Muscle of leg (tissue), 11 donors: Measurements from ENCODE around the gene MBNL2. TPM values are rescaled to one million over a fixed set of nuclear protein-coding genes. Genes with fewer than 3 reads are reported as not detected.

Experiments used
- DNase-seq: peaks from one replicate; pipeline ENCODE4 v3.0.0; 2013
- H3K27ac ChIP-seq: one replicate; pipeline ENCODE4 v1.5.1; 2013; ENCODE audit warnings: mild to moderate bottlenecking, low read length, control low read depth
- H3K27me3 ChIP-seq: one replicate; pipeline ENCODE4 v1.6.1; 2013; ENCODE audit warnings: low read length; ENCODE audit not compliant: control insufficient read depth, insufficient read depth
- H3K36me3 ChIP-seq: one replicate; pipeline ENCODE4 v1.6.1; 2013; ENCODE audit warnings: low read length; ENCODE audit not compliant: control insufficient read depth, insufficient read depth
- H3K4me1 ChIP-seq: one replicate; pipeline ENCODE4 v1.6.1; 2013; ENCODE audit warnings: low read length; ENCODE audit not compliant: control insufficient read depth, insufficient read depth
- H3K4me3 ChIP-seq: one replicate; pipeline ENCODE4 v1.5.1; 2013; ENCODE audit warnings: low read length, control low read depth
- H3K9me3 ChIP-seq: replicated peaks from 2 replicates; pipeline ENCODE4 v1.6.1; 2013; ENCODE audit warnings: low read depth, low read length; ENCODE audit not compliant: control insufficient read depth
- WGBS: methylation state at CpG from one replicate; pipeline ENCODE4 v1.1.5; 2013; ENCODE audit warnings: missing lambda C conversion rate; ENCODE audit not compliant: insufficient coverage; 5-methylcytosine and 5-hydroxymethylcytosine counted together
- polyA plus RNA-seq, 8 donors: library from polyadenylated mRNA; unstranded; fragments of 120-200 nt; gene quantifications; one replicate each; pipeline versions ENCODE4 v1.2.1 to v1.2.3, GENCODE V29; 2013; ENCODE audit warnings: inconsistent platforms in 1 of 8, low replicate concordance in 1 of 8; ENCODE audit not compliant: insufficient read length in 8 of 8, insufficient read depth in 1 of 8
- total RNA-seq: library from RNA; stranded (reverse); fragments of 120-200 nt; gene quantifications from one replicate; pipeline ENCODE4 v1.2.4, GENCODE V29; 2013

The MBNL2 gene
- total and polyA plus RNA-seq, 9 donors: 20.1 to 37.0 (median 26.8) TPM

GRCh38 chr13:97288486-97288900, 66.4 kb downstream of the MBNL2 start:
- Histone ChIP-seq H3K4me3 (no peak overlapping the region), H3K27me3 (no peaks in the 10 kb centered on the region), H3K9me3 (no peaks in the 10 kb centered on the region), H3K4me1 (peaks cover 3% of the 10 kb centered on the region), H3K36me3 (no peaks in the 10 kb centered on the region), H3K27ac (no peak overlapping the region)
- 80% methylated on average over 1 of the region's 2 CpGs for WGBS
- DNase-seq: no peak

GRCh38 chr13:97289514-97290298, 67.6 kb downstream of the MBNL2 start:
- Histone ChIP-seq H3K9me3 (no peaks in the 10 kb centered on the region), H3K4me3 (no peak overlapping the region), H3K27me3 (no peaks in the 10 kb centered on the region), H3K27ac (no peak overlapping the region), H3K36me3 (no peaks in the 10 kb centered on the region), H3K4me1 (peaks cover 3% of the 10 kb centered on the region)
- DNase-seq: no peak
- WGBS: no CpG with 5 or more reads among the region's 4 CpGs

- WGBS: no CpG with 5 or more reads among the region's 5 CpGs
- peak; percentile 91 for DNase-seq
- H3K4me1 ChIP-seq: peaks cover 2% of the 10 kb centered on the region
- H3K36me3 ChIP-seq: peaks cover 4% of the 10 kb centered on the region
- peak overlapping the region; percentile 69 for H3K27ac ChIP-seq
- H3K4me3 ChIP-seq: no peak overlapping the region
- no peaks in the 10 kb centered on the region for H3K27me3 ChIP-seq
- no peaks in the 10 kb centered on the region for H3K9me3 ChIP-seq
Measured at GRCh38 chr13:97295283-97296182, 73.4 kb downstream of the MBNL2 start.

GRCh38 chr13:97296740-97297139, 74.6 kb downstream of the MBNL2 start:
- Histone ChIP-seq H3K9me3 (no peaks in the 10 kb centered on the region), H3K4me1 (peaks cover 6% of the 10 kb centered on the region), H3K27ac (no peak overlapping the region), H3K27me3 (no peaks in the 10 kb centered on the region), H3K36me3 (peaks cover 4% of the 10 kb centered on the region), H3K4me3 (no peak overlapping the region)
- no peak for DNase-seq

GRCh38 chr13:97298816-97299215, 76.7 kb downstream of the MBNL2 start:
- no peak for DNase-seq
- 57% methylated on average over 1 of the region's 1 CpG for whole genome bisulfite sequencing
- peaks cover 8% of the 10 kb centered on the region for H3K4me1 ChIP-seq
- H3K36me3 ChIP-seq: peaks cover 4% of the 10 kb centered on the region
- H3K27ac ChIP-seq: no peak overlapping the region
- H3K4me3 ChIP-seq: no peak overlapping the region
- no peaks in the 10 kb centered on the region for H3K9me3 ChIP-seq
- H3K27me3 ChIP-seq: no peaks in the 10 kb centered on the region

GRCh38 chr13:97300871-97301270, 78.7 kb downstream of the MBNL2 start:
- Histone ChIP-seq H3K27ac (no peak overlapping the region), H3K4me1 (peaks cover 7% of the 10 kb centered on the region), H3K9me3 (no peaks in the 10 kb centered on the region), H3K36me3 (peaks cover 4% of the 10 kb centered on the region), H3K4me3 (no peak overlapping the region), H3K27me3 (no peaks in the 10 kb centered on the region)
- 86% methylated on average over 1 of the region's 3 CpGs for WGBS
- DNase-seq: no peak

- H3K27me3 ChIP-seq: no peaks in the 10 kb centered on the region
- no peaks in the 10 kb centered on the region for H3K9me3 ChIP-seq
- no peak for DNase-seq
- no peak overlapping the region for H3K27ac ChIP-seq
- H3K4me3 ChIP-seq: no peak overlapping the region
- peaks cover 11% of the 10 kb centered on the region for H3K4me1 ChIP-seq
- H3K36me3 ChIP-seq: peaks cover 4% of the 10 kb centered on the region
- WGBS: 96% methylated on average over 6 of the region's 8 CpGs
Measured at GRCh38 chr13:97301382-97302095, 79.4 kb downstream of the MBNL2 start.

GRCh38 chr13:97302611-97303010, 80.5 kb downstream of the MBNL2 start:
- Histone ChIP-seq H3K27me3 (no peaks in the 10 kb centered on the region), H3K27ac (no peak overlapping the region), H3K4me3 (no peak overlapping the region), H3K4me1 (peaks cover 14% of the 10 kb centered on the region), H3K36me3 (peaks cover under 1% of the 10 kb centered on the region), H3K9me3 (no peaks in the 10 kb centered on the region)
- no peak for DNase-seq
- 100% methylated on average over 1 of the region's 3 CpGs for WGBS

DNA sequence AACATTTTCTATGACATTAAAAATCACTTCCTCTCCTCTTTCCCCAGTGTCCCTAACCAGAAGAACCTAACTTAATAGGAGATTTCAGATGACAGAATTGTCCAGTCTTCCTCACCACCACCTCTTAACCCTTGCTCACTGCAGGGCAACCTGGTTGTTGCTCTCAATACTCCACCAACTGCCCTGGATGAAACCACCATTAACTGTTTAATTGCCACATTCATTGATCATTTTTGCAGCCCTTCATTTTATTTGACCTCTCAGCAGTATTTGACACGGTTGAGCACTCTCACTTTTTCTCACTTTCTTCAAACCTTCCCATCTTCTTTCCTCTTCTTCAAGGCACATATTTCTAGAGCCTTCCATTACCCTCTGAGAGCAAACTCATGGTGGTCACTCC, 84.0 kb downstream of the MBNL2 start:
- no peak overlapping the region for H3K4me3 ChIP-seq
- no peak for DNase-seq
- H3K36me3 ChIP-seq: no peaks in the 10 kb centered on the region
- no peak overlapping the region for H3K27ac ChIP-seq
- H3K4me1 ChIP-seq: peaks cover 25% of the 10 kb centered on the region
- 80% methylated on average over 1 of the region's 1 CpG for WGBS
- H3K9me3 ChIP-seq: no peaks in the 10 kb centered on the region
- no peaks in the 10 kb centered on the region for H3K27me3 ChIP-seq

- peak; percentile 73 for DNase-seq
- Histone ChIP-seq H3K27me3 (no peaks in the 10 kb centered on the region), H3K4me1 (peaks cover 21% of the 10 kb centered on the region), H3K27ac (peak overlapping the region; percentile 6), H3K36me3 (no peaks in the 10 kb centered on the region), H3K4me3 (no peak overlapping the region), H3K9me3 (no peaks in the 10 kb centered on the region)
Measured at GRCh38 chr13:97306645-97307044, 84.5 kb downstream of the MBNL2 start.
